H1 (cell line): ENCODE measurements around the gene PSMD6. TPM values are rescaled to one million over a fixed set of nuclear protein-coding genes. Genes with fewer than 3 reads are reported as not detected.

Experiments
- CTCF ChIA-PET: fragments of 300-600 bp; sonication (Branson Sonifier 250); formaldehyde crosslinking; loops from one replicate; lab custom pipeline; 2021; ENCODE audit not compliant: partially characterized antibody; lab: Charles Lee
- POLR2A ChIA-PET: fragments of 300-600 bp; sonication (Branson Sonifier 250); formaldehyde crosslinking; loops from one replicate; lab custom pipeline; 2021; ENCODE audit warnings: inconsistent platforms; ENCODE audit not compliant: partially characterized antibody; lab: Charles Lee
- DNase-seq, 2 experiments: peaks; one replicate each; pipeline versions ENCODE4 v3.0.0 to v3.0.0-alpha.2; 2010 to 2022; ENCODE audit warnings: low spot score in 2 of 2, low read depth in 1 of 2, mixed read lengths in 1 of 2
- FAIRE-seq: peaks from 2 replicates; lab custom pipeline; 2011; peaks lifted over from hg19 to GRCh38; lab: Jason Lieb, UNC
- H2AFZ ChIP-seq: 2 replicates; pipeline ENCODE4 v1.8.1; 2012; ENCODE audit warnings: low read length, inconsistent platforms
- H2AK5ac ChIP-seq: 2 replicates; pipeline ENCODE4 v1.6.1; 2013; ENCODE audit warnings: low read depth, low read length
- H2BK120ac ChIP-seq: replicated peaks from 2 replicates; pipeline ENCODE3; 2013; ENCODE audit warnings: low read depth, low read length, inconsistent platforms
- H2BK12ac ChIP-seq: 2 replicates; pipeline ENCODE4 v1.6.1; 2013; ENCODE audit warnings: low read depth, low read length
- H2BK15ac ChIP-seq: 2 replicates; pipeline ENCODE4 v1.6.1; 2013; ENCODE audit warnings: low read length
- H2BK20ac ChIP-seq: 2 replicates; pipeline ENCODE4 v1.6.1; 2013; ENCODE audit warnings: low read length
- H2BK5ac ChIP-seq: 2 replicates; pipeline ENCODE4 v1.6.1; 2013; ENCODE audit warnings: low read depth, low read length
- H3K14ac ChIP-seq: 2 replicates; pipeline ENCODE4 v1.6.1; 2013; ENCODE audit warnings: inconsistent platforms; ENCODE audit not compliant: insufficient read length
- H3K18ac ChIP-seq: 2 replicates; pipeline ENCODE4 v1.6.1; 2013; ENCODE audit warnings: low read length; ENCODE audit errors: extremely low read depth
- H3K23ac ChIP-seq: 2 replicates; pipeline ENCODE4 v1.6.1; 2013; ENCODE audit warnings: inconsistent platforms; ENCODE audit not compliant: insufficient read length
- H3K23me2 ChIP-seq: 2 replicates; pipeline ENCODE4 v1.6.1; 2013; ENCODE audit warnings: low read depth, low read length
- H3K27ac ChIP-seq: 2 replicates; pipeline ENCODE4 v1.6.1; 2011; ENCODE audit warnings: low read depth, low read length, inconsistent platforms
- H3K27me3 ChIP-seq, 4 experiments: replicated peaks in 1 of 4; 1 replicate in 1 of 4; 2 replicates in 3 of 4; pipeline versions ENCODE4 v1.6.1 to v1.8.1; 2011 to 2013; ENCODE audit warnings: low read length in 3 of 4, mild to moderate bottlenecking in 3 of 4, inconsistent platforms in 2 of 4, mixed read lengths in 2 of 4, moderate library complexity in 1 of 4; ENCODE audit not compliant: control insufficient read depth in 3 of 4, insufficient read depth in 3 of 4; ENCODE audit errors: extremely low read depth in 1 of 4
- H3K36me3 ChIP-seq, 4 experiments: 2 replicates each; pipeline versions ENCODE4 v1.6.1 to v1.8.1; 2011 to 2013; ENCODE audit warnings: mild to moderate bottlenecking in 4 of 4, low read length in 3 of 4, moderate library complexity in 2 of 4, control low read depth in 1 of 4, inconsistent platforms in 1 of 4; ENCODE audit not compliant: insufficient read depth in 4 of 4, control insufficient read depth in 2 of 4
- H3K4ac ChIP-seq: replicated peaks from 2 replicates; pipeline ENCODE3; 2013; ENCODE audit warnings: low read length, low read depth, mixed read lengths, inconsistent platforms; ENCODE audit not compliant: insufficient read length
- H3K4me1 ChIP-seq, 4 experiments: replicated peaks in 1 of 4; 1 replicate in 1 of 4; 2 replicates in 3 of 4; pipeline versions ENCODE4 v1.6.1 to v1.8.1; 2011 to 2013; ENCODE audit warnings: low read length in 3 of 4, inconsistent platforms in 2 of 4, mixed read lengths in 1 of 4; ENCODE audit not compliant: insufficient read depth in 4 of 4, control insufficient read depth in 3 of 4
- H3K4me2 ChIP-seq, 2 experiments: 2 replicates each; pipeline versions ENCODE4 v1.6.1 to v1.8.1; 2011 to 2013; ENCODE audit warnings: low read depth in 2 of 2, low read length in 2 of 2, control low read depth in 1 of 2, inconsistent platforms in 1 of 2, mild to moderate bottlenecking in 1 of 2; ENCODE audit not compliant: insufficient read depth in 1 of 2
- H3K4me3 ChIP-seq, 4 experiments: fragments of 200-600, 300-600 bp in 1 of 4; sonication (generic), shearing (Covaris generic), sonication (Bioruptor Twin) in 1 of 4; 2 replicates each; pipeline versions ENCODE4 v1.5.1 to v1.8.1; 2011 to 2016; ENCODE audit warnings: low read length in 4 of 4, low read depth in 3 of 4, control low read depth in 2 of 4, inconsistent platforms in 2 of 4, mild to moderate bottlenecking in 2 of 4, mixed read lengths in 1 of 4, moderate library complexity in 1 of 4; ENCODE audit not compliant: insufficient read depth in 2 of 4; ENCODE audit errors: extremely low read depth in 1 of 4
- H3K56ac ChIP-seq: replicated peaks from 2 replicates; pipeline ENCODE3; 2013; ENCODE audit warnings: low read depth, mild to moderate bottlenecking, mixed read lengths, low read length, inconsistent platforms; ENCODE audit not compliant: insufficient read length
- H3K79me1 ChIP-seq: 2 replicates; pipeline ENCODE4 v1.6.1; 2013; ENCODE audit warnings: low read depth, low read length, control low read depth
- H3K79me2 ChIP-seq, 2 experiments: 2 replicates each; pipeline versions ENCODE4 v1.6.1 to v1.8.1; 2012 to 2013; ENCODE audit warnings: low read length in 2 of 2, mild to moderate bottlenecking in 2 of 2, inconsistent platforms in 1 of 2; ENCODE audit not compliant: insufficient read depth in 2 of 2, control insufficient read depth in 1 of 2
- H3K9ac ChIP-seq, 4 experiments: replicated peaks in 1 of 4; 1 replicate in 1 of 4; 2 replicates in 3 of 4; pipeline versions ENCODE4 v1.6.1 to v1.8.1; 2011 to 2013; ENCODE audit warnings: low read depth in 3 of 4, low read length in 3 of 4, control low read depth in 2 of 4, mild to moderate bottlenecking in 2 of 4, moderate library complexity in 2 of 4, inconsistent platforms in 1 of 4; ENCODE audit errors: extremely low read depth in 1 of 4
- H3K9me3 ChIP-seq, 2 experiments: 2 replicates each; pipeline versions ENCODE4 v1.6.1 to v1.8.1; 2012 to 2013; ENCODE audit warnings: mild to moderate bottlenecking in 2 of 2, moderate library complexity in 2 of 2, control low read depth in 1 of 2, inconsistent platforms in 1 of 2, low read depth in 1 of 2, low read length in 1 of 2, mixed read lengths in 1 of 2; ENCODE audit not compliant: insufficient read depth in 2 of 2
- H4K20me1 ChIP-seq, 2 experiments: replicated peaks in 1 of 2; 2 replicates each; pipeline versions ENCODE3 to v1.8.1; 2011 to 2013; ENCODE audit warnings: inconsistent platforms in 2 of 2, low read length in 2 of 2, mild to moderate bottlenecking in 1 of 2; ENCODE audit not compliant: insufficient read depth in 2 of 2, control insufficient read depth in 1 of 2
- H4K5ac ChIP-seq: 2 replicates; pipeline ENCODE4 v1.6.1; 2013; ENCODE audit warnings: low read length, low read depth, mixed read lengths, inconsistent platforms; ENCODE audit not compliant: insufficient read length
- H4K8ac ChIP-seq: 2 replicates; pipeline ENCODE4 v1.8.0; 2013; ENCODE audit warnings: mild to moderate bottlenecking, moderate library complexity, low read length, inconsistent platforms; ENCODE audit not compliant: insufficient read depth; ENCODE audit errors: extremely low read depth
- H4K91ac ChIP-seq: replicated peaks from 2 replicates; pipeline ENCODE3; 2013; ENCODE audit warnings: low read length, mixed read lengths, inconsistent platforms; ENCODE audit not compliant: insufficient read length
- ATF3 ChIP-seq: IDR thresholded peaks from 2 replicates; pipeline ENCODE4 v1.6.1; 2011; ENCODE audit warnings: low read depth, mild to moderate bottlenecking, low read length; ENCODE audit not compliant: insufficient read depth
- BCL11A ChIP-seq, 2 experiments: IDR thresholded peaks; one replicate each; pipeline ENCODE4 v1.6.1; 2011; ENCODE audit warnings: low read depth in 2 of 2, low read length in 2 of 2, mild to moderate bottlenecking in 2 of 2
- EGR1 ChIP-seq: IDR thresholded peaks from 2 replicates; pipeline ENCODE4 v1.6.1; 2011; ENCODE audit warnings: low read depth, low read length, borderline replicate concordance
- EP300 ChIP-seq, 2 experiments: IDR thresholded peaks; 1 replicate in 1 of 2; 2 replicates in 1 of 2; pipeline ENCODE4 v1.6.1; 2011 to 2012; ENCODE audit warnings: low read depth in 2 of 2, low read length in 2 of 2, mild to moderate bottlenecking in 2 of 2, borderline replicate concordance in 1 of 2, inconsistent platforms in 1 of 2, moderate library complexity in 1 of 2
- WGBS, 2 experiments: shearing (Covaris generic) in 1 of 2; methylation state at CpG; one replicate each; pipeline versions ENCODE4 v1.1.6 to v1.1.7; 2013 to 2015; ENCODE audit warnings: low lambda C conversion rate in 2 of 2, mixed read lengths in 2 of 2, inconsistent platforms in 1 of 2, low coverage in 1 of 2, missing lambda C conversion rate in 1 of 2; ENCODE audit not compliant: insufficient replicate concordance in 2 of 2, insufficient coverage in 1 of 2, insufficient read length in 1 of 2; ENCODE audit errors: extremely low coverage in 1 of 2, missing lambda C conversion rate in 1 of 2; 5-methylcytosine and 5-hydroxymethylcytosine counted together
- polyA plus RNA-seq, 7 experiments: library from polyadenylated mRNA; depleted of rRNA in 3 of 7; stranded (reverse) in 5 of 7; unstranded in 2 of 7; fragments of >200 nt in 5 of 7; fragments of 200-250 nt in 2 of 7; gene quantifications; 1 replicate in 5 of 7; 2 replicates in 1 of 7; 4 replicates in 1 of 7; pipeline versions ENCODE4 v1.2.1 to v1.2.3, GENCODE V29; 2011 to 2013; ENCODE audit warnings: missing spikeins in 2 of 7, mixed read lengths in 2 of 7
- total RNA-seq: library from RNA; stranded (reverse); fragmentation: NEBNext Ultra II Directional; extraction: Animal tissue kit (Norgen Biotek cat#: 25700); gene quantifications from 2 replicates; pipeline ENCODE4 v1.2.1, GENCODE V29; 2021

The PSMD6 gene
- total and polyA plus RNA-seq, 2 of the 8 experiments (the other 6 are each of a cell fraction or from before 2014, with no cell fraction given): 43.7 to 104 TPM

GRCh38 chr3:64021922-64022321 lies 1.4 kb downstream of the PSMD6 start:
- Histone ChIP-seq H3K14ac (no peak overlapping the region), H3K9ac (no peak overlapping the region), H3K27me3 (no peaks in the 10 kb centered on the region), H3K36me3 (peaks cover 0 to 41% (median 21%) of the 10 kb centered on the region in 4 experiments; a peak in 6 of 8 replicates), H4K91ac (no peak overlapping the region), H3K18ac (no peak overlapping the region), H3K79me2 (peaks cover 5 to 22% of the 10 kb centered on the region in 2 experiments; a peak in 3 of 4 replicates), H3K23ac (no peak overlapping the region), H2BK20ac (no peak overlapping the region), H2BK5ac (no peak overlapping the region), H3K4me2 (peak overlapping the region; percentile 94 to 96; a peak in 3 of 4 replicates), H3K79me1 (no peaks in the 10 kb centered on the region), H2BK12ac (no peak overlapping the region), H2AFZ (no peak overlapping the region), H4K20me1 (peaks cover 1 to 3% of the 10 kb centered on the region in 2 experiments), H3K4me3 (peak overlapping the region in 3 of 4 experiments; percentile 93 to 97 (median 94); a peak in 5 of 8 replicates), H4K5ac (no peak overlapping the region), H4K8ac (no peak overlapping the region), H3K27ac (no peak overlapping the region), H3K56ac (no peak overlapping the region), H3K4ac (no peak overlapping the region), H3K4me1 (peaks cover 3 to 5% (median 4%) of the 10 kb centered on the region in 4 experiments; a peak in 6 of 7 replicates), H2BK120ac (no peak overlapping the region), H3K23me2 (peaks cover 6% of the 10 kb centered on the region), H2AK5ac (no peak overlapping the region), H3K9me3 (no peaks in the 10 kb centered on the region), H2BK15ac (no peak overlapping the region)
- WGBS, 2 experiments: 84% methylated on average over 6 of the region's 6 CpGs; no CpG with 5 or more reads in 1 of the 2 experiments
- POLR2A ChIA-PET: no interaction called here
- CTCF ChIA-PET: interaction anchor here (0.7 to 6.3 kb wide), 5 partner anchors 31 to 462 kb away, joined by 3 to 51 read pairs (median 4); no protein-coding TSS in a partner anchor
- FAIRE-seq (no peak), DNase-seq (no peak)
- TF ChIP-seq ATF3 (no peak), BCL11A (IDR thresholded peaks at IDR 0.05; ENCODE audit: low read depth in 2 of 2, low read length in 2 of 2) (no peak), EGR1 (no peak), EP300 (IDR thresholded peaks at IDR 0.05; ENCODE audit: borderline replicate concordance in 1 of 2, low read depth in 2 of 2, low read length in 2 of 2) (no peak)
